Ovary (tissue), 9 donors: ENCODE data around the gene LDLRAD4. TPM values are rescaled to one million over a fixed set of nuclear protein-coding genes. Genes with fewer than 3 reads are reported as not detected.

ENCODE experiments used
- DNase-seq, 5 donors: peaks; one replicate each; pipeline ENCODE4 v3.0.0-alpha.2; 2019 to 2020
- H3K27ac ChIP-seq, 2 donors: fragments of 200-600 bp; one replicate each; pipeline versions ENCODE4 v1.5.1 to v1.8.0; 2019 to 2022
- H3K27me3 ChIP-seq: fragments of 200-600 bp; one replicate; pipeline ENCODE4 v1.8.0; 2022
- H3K36me3 ChIP-seq: fragments of 200-600 bp; sonication (generic); one replicate; pipeline ENCODE4 v1.5.1; 2019
- H3K4me1 ChIP-seq: one replicate; pipeline ENCODE4 v1.8.1; 2013; ENCODE audit warnings: mild to moderate bottlenecking, moderate library complexity; ENCODE audit not compliant: insufficient read depth
- H3K4me3 ChIP-seq: fragments of 200-600 bp; sonication (generic); one replicate; pipeline ENCODE4 v1.5.1; 2017
- H3K9me3 ChIP-seq, 2 donors: fragments of 200-600 bp in 1 of 2; sonication (generic) in 1 of 2; one replicate each; pipeline versions ENCODE4 v1.5.1 to v1.8.1; 2013 to 2019; ENCODE audit warnings: mild to moderate bottlenecking in 1 of 2, moderate library complexity in 1 of 2
- CTCF ChIP-seq, 3 donors: fragments of 450-650 bp in 2 of 3; fragments of 200-600 bp in 1 of 3; IDR thresholded peaks; one replicate each; pipeline versions ENCODE4 v1.5.1 to v1.8.0; 2016 to 2022; ENCODE audit warnings: antibody characterized with exemption in 3 of 3, mild to moderate bottlenecking in 1 of 3
- EP300 ChIP-seq: sonication (generic); formaldehyde crosslinking; IDR thresholded peaks from one replicate; pipeline ENCODE4 v1.6.1; 2017; ENCODE audit warnings: antibody characterized with exemption
- POLR2A ChIP-seq: fragments of 450-650 bp; IDR thresholded peaks from one replicate; pipeline ENCODE4 v1.6.1; 2017; ENCODE audit warnings: antibody characterized with exemption, mild to moderate bottlenecking, moderate library complexity
- WGBS, 3 donors: extraction: QIAGEN DNeasy Blood & Tissue Kit in 1 of 3; methylation state at CpG; one replicate each; pipeline versions ENCODE4 v1.1.5 to v1.1.7; 2013 to 2017; 5-methylcytosine and 5-hydroxymethylcytosine counted together
- intact Hi-C, 4 donors: fragments of 100-400 bp; cut with DNase I; formaldehyde crosslinking; loops; one replicate each; pipeline versions ENCODE4 v1.11.0 to v1.15.1; 2022 to 2023
- polyA plus RNA-seq, 2 donors: library from polyadenylated mRNA; stranded (reverse); fragments of 200-250 nt in 1 of 2; fragments of 350-450 nt in 1 of 2; fragmentation: Illumina TruSeq in 1 of 2; extraction: RNeasy Lipid Tissue Mini Kit (QIAGEN cat#74804) in 1 of 2; gene quantifications; one replicate each; pipeline ENCODE4 v1.2.3, GENCODE V29; 2013 to 2014
- total RNA-seq, 7 donors: library from RNA; depleted of rRNA in 2 of 7; stranded (reverse); fragments of >200 nt in 2 of 7; fragmentation: NEBNext Ultra II Directional in 3 of 7; extraction: Animal tissue kit (Norgen Biotek cat#: 25700) in 3 of 7; gene quantifications; one replicate each; pipeline versions ENCODE4 v1.1.0 to v1.2.4, GENCODE V29; 2016 to 2023
- donor health status: DM: no; HTN: no; CAD: no; lungs with moderate emphysema.
- donor health status: DM: no; HTN: no; CAD: no.
- donor health status: Bipolar disorder and iron deficiency.
- donor health status: DM: yes; HTN: yes; CAD: no.
- donor health status: DM: no; HTN: no; CAD: no.
- donor health status: DM: yes; HTN: yes; CAD: no.

LDLRAD4 gene
- total and polyA plus RNA-seq, 9 donors: 2.3 to 31.6 (median 8.3) TPM

DNA sequence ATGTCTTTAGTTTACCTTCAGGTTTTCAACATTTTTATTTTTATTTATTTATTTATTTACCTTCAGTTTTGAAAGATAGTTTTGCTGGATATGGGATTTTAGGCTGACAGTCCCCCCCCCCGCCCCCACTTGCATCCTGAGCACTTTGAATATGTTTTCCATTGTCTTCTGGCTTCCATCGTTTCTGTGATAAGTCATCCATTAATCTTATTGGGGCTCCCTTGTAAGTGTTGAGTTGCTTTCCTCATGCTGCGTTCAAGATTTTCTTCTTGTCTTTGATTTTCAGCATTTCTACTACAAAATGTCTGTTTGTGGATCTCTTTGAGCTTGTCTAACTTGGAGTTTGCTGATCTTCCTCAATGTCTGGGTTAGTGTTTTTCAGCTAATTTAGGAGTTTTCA is 19.4 kb upstream of the LDLRAD4 start:
- Histone ChIP-seq H3K9me3 (peaks cover 0 to 2% of the 10 kb centered on the region in 2 donors), H3K27me3 (no peaks in the 10 kb centered on the region), H3K4me3 (no peak overlapping the region), H3K27ac (no peak overlapping the region), H3K36me3 (no peaks in the 10 kb centered on the region), H3K4me1 (no peaks in the 10 kb centered on the region)
- WGBS, 3 donors: 73 to 77% (median 73%) methylated on average over 3 of the region's 3 CpGs
- no peak for DNase-seq
- intact Hi-C loops: no loop called here
- TF ChIP-seq CTCF (IDR thresholded peaks at IDR 0.05) (no peak), POLR2A (no peak), EP300 (no peak)

- 71 to 76% (median 76%) methylated on average over 3 of the region's 3 CpGs for WGBS, 3 donors
- Histone ChIP-seq H3K36me3 (no peaks in the 10 kb centered on the region), H3K9me3 (no peaks in the 10 kb centered on the region), H3K27ac (no peak overlapping the region), H3K27me3 (no peaks in the 10 kb centered on the region), H3K4me3 (no peak overlapping the region), H3K4me1 (no peaks in the 10 kb centered on the region)
- intact Hi-C loops: no loop called here
- no peak for TF ChIP-seq EP300
- no peak for TF ChIP-seq CTCF (IDR thresholded peaks at IDR 0.05)
- TF ChIP-seq POLR2A: no peak
- no peak for DNase-seq
Observed at GRCh38 chr18:13201292-13201691, 17.3 kb upstream of the LDLRAD4 start.

GRCh38 chr18:13202571-13202970 is 16.0 kb upstream of the LDLRAD4 start:
- DNase-seq: no peak
- intact Hi-C loops: no loop called here
- Histone ChIP-seq H3K9me3 (no peaks in the 10 kb centered on the region), H3K27me3 (no peaks in the 10 kb centered on the region), H3K27ac (no peak overlapping the region), H3K36me3 (no peaks in the 10 kb centered on the region), H3K4me3 (no peak overlapping the region), H3K4me1 (no peaks in the 10 kb centered on the region)
- WGBS, 3 donors: 65 to 80% (median 67%) methylated on average over 8 of the region's 8 CpGs
- TF ChIP-seq POLR2A (no peak), EP300 (no peak), CTCF (IDR thresholded peaks at IDR 0.05) (no peak)

DNA sequence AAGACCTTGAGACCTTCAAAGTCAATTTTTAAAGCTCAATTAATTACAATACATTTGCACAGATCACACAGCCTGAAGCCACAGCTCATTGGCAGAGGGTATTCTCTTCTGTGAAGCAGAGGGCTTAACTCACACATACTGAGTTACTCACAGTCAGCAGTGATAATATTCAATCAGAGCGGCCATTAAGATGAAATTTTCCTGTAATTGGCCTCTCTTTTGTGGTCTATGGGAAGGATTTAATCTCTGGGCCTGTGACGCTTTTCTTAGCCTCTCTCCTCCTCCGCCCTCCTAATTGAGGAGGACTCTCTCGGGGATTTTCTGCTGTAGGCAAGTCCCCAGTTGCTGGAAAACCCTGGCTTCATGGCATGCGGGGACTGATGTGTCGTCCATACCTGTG is 12.3 kb upstream of the LDLRAD4 start:
- 68 to 82% (median 76%) methylated on average over 6 of the region's 6 CpGs for WGBS, 3 donors
- intact Hi-C loops: no loop called here
- Histone ChIP-seq H3K36me3 (no peaks in the 10 kb centered on the region), H3K27ac (no peak overlapping the region), H3K27me3 (no peaks in the 10 kb centered on the region), H3K4me3 (no peak overlapping the region), H3K4me1 (no peaks in the 10 kb centered on the region), H3K9me3 (no peaks in the 10 kb centered on the region)
- TF ChIP-seq CTCF (IDR thresholded peaks at IDR 0.05) (no peak), POLR2A (no peak), EP300 (no peak)
- DNase-seq: no peak

DNA sequence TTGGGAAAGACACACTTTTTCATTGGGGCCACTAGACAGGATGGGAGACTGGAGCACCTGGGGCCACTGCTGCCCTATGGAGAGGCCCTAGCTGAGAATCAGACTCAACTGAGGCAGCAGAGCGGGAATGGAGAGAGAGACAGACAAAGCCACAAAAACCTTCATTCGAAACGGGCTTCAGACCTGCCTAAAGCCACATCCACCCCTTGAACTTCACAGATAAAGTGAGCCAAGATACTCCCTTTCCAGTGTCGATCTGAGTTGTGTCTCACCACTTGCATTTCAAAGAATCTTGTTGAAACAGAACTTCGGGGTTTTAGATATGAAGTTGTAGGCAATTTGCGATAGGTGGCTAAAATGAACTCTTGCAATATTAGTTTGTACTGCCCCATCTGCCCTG is 11.3 kb upstream of the LDLRAD4 start:
- WGBS, 3 donors: 77 to 87% (median 82%) methylated on average over 6 of the region's 6 CpGs
- Histone ChIP-seq H3K27ac (no peak overlapping the region), H3K27me3 (no peaks in the 10 kb centered on the region), H3K4me3 (no peak overlapping the region), H3K9me3 (no peaks in the 10 kb centered on the region), H3K4me1 (no peaks in the 10 kb centered on the region), H3K36me3 (no peaks in the 10 kb centered on the region)
- DNase-seq: no peak
- intact Hi-C loops: no loop called here
- TF ChIP-seq CTCF (IDR thresholded peaks at IDR 0.05) (no peak), POLR2A (no peak), EP300 (no peak)
